B cell (primary cell): ENCODE data around the gene MPHOSPH6. TPM values are rescaled to one million over a fixed set of nuclear protein-coding genes. Genes with fewer than 3 reads are reported as not detected.

Experiments used
- ATAC-seq: fragments of 200-7000 bp; cut with Tn5 transposase; one replicate; pipeline ENCODE4 v1.10.0; 2021; ENCODE audit warnings: low read depth, mild to moderate bottlenecking, moderate number of reproducible peaks, moderate library complexity
- CTCF ChIA-PET: fragments of 350-600 bp; sonication (Branson Sonifier 250); formaldehyde crosslinking; loops from one replicate; lab custom pipeline; 2021; ENCODE audit warnings: antibody characterized with exemption, inconsistent platforms; lab: Charles Lee
- POLR2A ChIA-PET: fragments of 350-600 bp; sonication (Branson Sonifier 250); formaldehyde crosslinking; loops from one replicate; lab custom pipeline; 2021; ENCODE audit warnings: antibody characterized with exemption; lab: Charles Lee
- DNase-seq: peaks from one replicate; pipeline ENCODE4 v3.0.0; 2013
- H2AFZ ChIP-seq: 2 replicates; pipeline ENCODE4 v1.6.1; 2012; ENCODE audit warnings: mild to moderate bottlenecking, low read depth, low read length; ENCODE audit not compliant: insufficient read depth, poor library complexity, severe bottlenecking
- H3K27ac ChIP-seq, 2 donors: 1 replicate in 1 of 2; 2 replicates in 1 of 2; pipeline ENCODE4 v1.5.1; 2012 to 2013; ENCODE audit warnings: low read length in 2 of 2, mild to moderate bottlenecking in 2 of 2, moderate library complexity in 1 of 2
- H3K27me3 ChIP-seq, 4 experiments: fragments of 200-600 bp in 1 of 4; sonication (generic) in 1 of 4; replicated peaks in 1 of 4; 1 replicate in 2 of 4; 2 replicates in 2 of 4; pipeline versions ENCODE4 v1.6.1 to v1.7.0; 2013 to 2016; ENCODE audit warnings: low read length in 3 of 4, mild to moderate bottlenecking in 2 of 4, mixed read lengths in 1 of 4, moderate library complexity in 1 of 4; ENCODE audit not compliant: insufficient read depth in 4 of 4, control insufficient read depth in 3 of 4; ENCODE audit errors: control extremely low read depth in 1 of 4
- H3K36me3 ChIP-seq, 2 experiments: replicated peaks in 1 of 2; 1 replicate in 1 of 2; 2 replicates in 1 of 2; pipeline versions ENCODE4 v1.6.1 to v1.7.1; 2013; ENCODE audit warnings: low read length in 1 of 2; ENCODE audit not compliant: insufficient read depth in 2 of 2, control insufficient read depth in 1 of 2; ENCODE audit errors: control extremely low read depth in 1 of 2, extremely low read depth in 1 of 2
- H3K4me1 ChIP-seq, 2 donors: fragments of 200-600 bp in 1 of 2; sonication (generic) in 1 of 2; 1 replicate in 1 of 2; 2 replicates in 1 of 2; pipeline versions ENCODE4 v1.5.1 to v1.6.1; 2013 to 2017; ENCODE audit warnings: low read length in 2 of 2; ENCODE audit not compliant: control insufficient read depth in 2 of 2, insufficient read depth in 2 of 2
- H3K4me2 ChIP-seq: replicated peaks from 2 replicates; pipeline ENCODE3; 2012; ENCODE audit warnings: mild to moderate bottlenecking, low read depth, low read length; ENCODE audit not compliant: poor library complexity, severe bottlenecking
- H3K4me3 ChIP-seq, 5 experiments: fragments of 200-600 bp in 1 of 5; sonication (generic) in 1 of 5; 1 replicate in 3 of 5; 2 replicates in 2 of 5; pipeline versions ENCODE4 v1.5.1 to v1.7.0; 2011 to 2016; ENCODE audit warnings: low read length in 4 of 5, mild to moderate bottlenecking in 4 of 5, low read depth in 2 of 5, control low read depth in 1 of 5, moderate library complexity in 1 of 5; ENCODE audit not compliant: insufficient read depth in 1 of 5; ENCODE audit errors: control extremely low read depth in 1 of 5, extremely low read depth in 1 of 5
- H3K79me2 ChIP-seq: fragments of 200-600 bp; sonication (generic); one replicate; pipeline ENCODE4 v1.6.0; 2016; ENCODE audit warnings: low read length; ENCODE audit not compliant: control insufficient read depth, insufficient read depth
- H3K9ac ChIP-seq: fragments of 200-600 bp; sonication (generic); 2 replicates; pipeline ENCODE4 v1.6.1; 2017; ENCODE audit warnings: mild to moderate bottlenecking, low read length, moderate library complexity
- H3K9me3 ChIP-seq, 3 donors: one replicate each; pipeline versions ENCODE4 v1.6.1 to v1.7.1; 2013; ENCODE audit warnings: low read length in 2 of 3; ENCODE audit not compliant: control insufficient read depth in 2 of 3, insufficient read depth in 1 of 3; ENCODE audit errors: control extremely low read depth in 1 of 3
- H4K20me1 ChIP-seq: 2 replicates; pipeline ENCODE4 v1.6.0; 2012; ENCODE audit warnings: mild to moderate bottlenecking, low read length; ENCODE audit not compliant: insufficient read depth, control insufficient read depth, poor library complexity, severe bottlenecking
- H3K27ac Mint-ChIP-seq: one replicate; pipeline ENCODE4 v1.8.0; 2021; ENCODE audit warnings: mixed read lengths
- H3K27me3 Mint-ChIP-seq: one replicate; pipeline ENCODE4 v1.8.0; 2021; ENCODE audit warnings: mixed read lengths
- H3K4me1 Mint-ChIP-seq: one replicate; pipeline ENCODE4 v1.8.0; 2021; ENCODE audit warnings: mixed read lengths
- H3K4me3 Mint-ChIP-seq: one replicate; pipeline ENCODE4 v1.8.0; 2021; ENCODE audit warnings: mixed read lengths
- H3K9me3 Mint-ChIP-seq: one replicate; pipeline ENCODE4 v1.8.0; 2022; ENCODE audit warnings: mixed read lengths; ENCODE audit not compliant: insufficient read depth
- CTCF ChIP-seq: fragments of 200-600 bp; IDR thresholded peaks from one replicate; pipeline ENCODE4 v1.8.0; 2022; ENCODE audit warnings: antibody characterized with exemption, mild to moderate bottlenecking
- EZH2 ChIP-seq: IDR thresholded peaks from 2 replicates; pipeline ENCODE4 v1.6.1; 2012; ENCODE audit warnings: borderline replicate concordance, low read depth, mild to moderate bottlenecking, moderate library complexity, low read length; ENCODE audit not compliant: insufficient read depth, poor library complexity, severe bottlenecking
- WGBS: methylation state at CpG from one replicate; pipeline ENCODE4 v1.1.5; 2013; ENCODE audit warnings: missing lambda C conversion rate; ENCODE audit not compliant: insufficient coverage; 5-methylcytosine and 5-hydroxymethylcytosine counted together
- intact Hi-C: fragments of 100-400 bp; cut with micrococcal nuclease; formaldehyde crosslinking; loops from one replicate; pipeline ENCODE4 v1.10.0; 2022
- polyA plus RNA-seq: library from polyadenylated mRNA; depleted of rRNA; stranded (reverse); fragments of >200 nt; gene quantifications from 2 replicates; pipeline ENCODE4 v1.2.3, GENCODE V29; 2012
- total RNA-seq, 2 donors: library from RNA; stranded (reverse); fragments of 120-200 nt in 1 of 2; gene quantifications; 1 replicate in 1 of 2; 2 replicates in 1 of 2; pipeline versions ENCODE4 v1.2.3 to v1.2.4, GENCODE V29; 2013 to 2022

The MPHOSPH6 gene
- total and polyA plus RNA-seq, 2 donors (not counting 1 experiment from before 2014, with no cell fraction given): 4.6 to 20.4 TPM

GRCh38 chr16:82129881-82130280 lies 40.1 kb downstream of the MPHOSPH6 start:
- Histone ChIP-seq H3K4me2 (no peak overlapping the region), H3K9me3 (peaks cover 0 to 5% (median 0%) of the 10 kb centered on the region in 3 donors), H3K79me2 (no peaks in the 10 kb centered on the region), H3K4me1 (no peaks in the 10 kb centered on the region), H3K27ac (no peak overlapping the region), H3K4me3 (no peak overlapping the region), H3K9ac (no peak overlapping the region), H2AFZ (no peak overlapping the region), H3K27me3 (no peaks in the 10 kb centered on the region), H4K20me1 (no peaks in the 10 kb centered on the region), H3K36me3 (no peaks in the 10 kb centered on the region)
- intact Hi-C loops: no loop called here
- DNase-seq: no peak
- ATAC-seq: no peak
- H3K27me3 Mint-ChIP-seq: peaks cover 4% of the 10 kb centered on the region
- ChIA-PET POLR2A (no interaction called here), CTCF (no interaction called here)
- H3K4me1 Mint-ChIP-seq: no peaks in the 10 kb centered on the region
- peaks cover 5% of the 10 kb centered on the region for H3K9me3 Mint-ChIP-seq
- 86% methylated on average over 1 of the region's 3 CpGs for WGBS
- TF ChIP-seq CTCF: no peak
- no peak for TF ChIP-seq EZH2
- H3K4me3 Mint-ChIP-seq: no peak overlapping the region
- no peak overlapping the region for H3K27ac Mint-ChIP-seq

DNA sequence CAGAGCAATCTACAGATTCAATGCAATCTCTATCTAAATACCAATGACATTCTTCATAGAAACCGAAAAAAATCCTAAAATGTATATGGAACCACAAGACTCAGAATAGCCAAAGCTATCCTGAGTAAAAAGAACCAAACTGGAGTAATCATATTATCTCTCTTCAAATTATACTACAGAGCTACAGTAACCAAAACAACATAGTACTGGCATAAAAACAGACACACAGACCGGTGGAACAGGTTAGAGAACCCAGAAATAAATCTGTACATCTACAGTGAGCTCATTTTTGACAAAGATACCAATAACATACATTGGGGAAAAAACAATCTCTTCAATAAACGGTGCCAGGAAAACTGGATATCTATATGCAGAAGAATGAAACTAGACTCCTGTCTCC lies 45.4 kb downstream of the MPHOSPH6 start:
- no peaks in the 10 kb centered on the region for H3K4me1 Mint-ChIP-seq
- H3K9ac ChIP-seq: no peak overlapping the region
- no peak overlapping the region for H3K27ac ChIP-seq
- TF ChIP-seq EZH2: no peak
- no peak for TF ChIP-seq CTCF
- no peaks in the 10 kb centered on the region for H3K36me3 ChIP-seq
- intact Hi-C loops: no loop called here
- peaks cover 5% of the 10 kb centered on the region for H3K9me3 Mint-ChIP-seq
- ATAC-seq (no peak), DNase-seq (no peak)
- H3K27ac Mint-ChIP-seq: no peak overlapping the region
- H2AFZ ChIP-seq: no peak overlapping the region
- WGBS: 80% methylated on average over 1 of the region's 3 CpGs
- no peak overlapping the region for H3K4me2 ChIP-seq
- no peak overlapping the region for H3K4me3 Mint-ChIP-seq
- H3K27me3 ChIP-seq: no peaks in the 10 kb centered on the region
- no peaks in the 10 kb centered on the region for H3K79me2 ChIP-seq
- no peak overlapping the region for H3K4me3 ChIP-seq
- H3K4me1 ChIP-seq: no peaks in the 10 kb centered on the region
- CTCF ChIA-PET: no interaction called here
- H3K9me3 ChIP-seq: peaks cover 0 to 5% (median 0%) of the 10 kb centered on the region in 3 donors
- POLR2A ChIA-PET: no interaction called here
- no peaks in the 10 kb centered on the region for H4K20me1 ChIP-seq
- H3K27me3 Mint-ChIP-seq: peaks cover 7% of the 10 kb centered on the region
